NK-92 treated with Interleukin-12 subunit alpha and Interleukin-12 subunit beta, amount 100 ng/mL, for 24 hours (cell line): ENCODE data around the gene FAM110D.

Experiments used
- DNase-seq: peaks from one replicate; lab custom pipeline; 2025; lab: John Stamatoyannopoulos, UW

The FAM110D gene

DNA sequence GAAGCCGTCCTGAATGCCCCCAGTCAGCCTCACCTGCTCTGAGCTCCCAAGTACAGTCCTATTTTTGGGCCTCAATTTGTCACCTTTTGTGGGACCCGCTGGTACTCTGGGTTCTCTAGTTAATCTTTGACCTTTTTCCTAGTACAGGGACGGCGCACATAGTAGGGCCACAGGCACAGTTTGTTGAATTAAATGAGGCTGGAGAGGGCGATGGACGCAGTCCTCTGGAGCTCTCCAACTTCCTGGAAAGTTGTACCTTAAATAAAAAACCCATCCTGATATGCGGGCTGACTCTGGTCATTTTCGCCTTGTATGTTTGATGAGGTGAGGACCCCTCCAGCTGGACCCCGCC is 4.8 kb downstream of the FAM110D start:
- DNase-seq, result no peak

DNA sequence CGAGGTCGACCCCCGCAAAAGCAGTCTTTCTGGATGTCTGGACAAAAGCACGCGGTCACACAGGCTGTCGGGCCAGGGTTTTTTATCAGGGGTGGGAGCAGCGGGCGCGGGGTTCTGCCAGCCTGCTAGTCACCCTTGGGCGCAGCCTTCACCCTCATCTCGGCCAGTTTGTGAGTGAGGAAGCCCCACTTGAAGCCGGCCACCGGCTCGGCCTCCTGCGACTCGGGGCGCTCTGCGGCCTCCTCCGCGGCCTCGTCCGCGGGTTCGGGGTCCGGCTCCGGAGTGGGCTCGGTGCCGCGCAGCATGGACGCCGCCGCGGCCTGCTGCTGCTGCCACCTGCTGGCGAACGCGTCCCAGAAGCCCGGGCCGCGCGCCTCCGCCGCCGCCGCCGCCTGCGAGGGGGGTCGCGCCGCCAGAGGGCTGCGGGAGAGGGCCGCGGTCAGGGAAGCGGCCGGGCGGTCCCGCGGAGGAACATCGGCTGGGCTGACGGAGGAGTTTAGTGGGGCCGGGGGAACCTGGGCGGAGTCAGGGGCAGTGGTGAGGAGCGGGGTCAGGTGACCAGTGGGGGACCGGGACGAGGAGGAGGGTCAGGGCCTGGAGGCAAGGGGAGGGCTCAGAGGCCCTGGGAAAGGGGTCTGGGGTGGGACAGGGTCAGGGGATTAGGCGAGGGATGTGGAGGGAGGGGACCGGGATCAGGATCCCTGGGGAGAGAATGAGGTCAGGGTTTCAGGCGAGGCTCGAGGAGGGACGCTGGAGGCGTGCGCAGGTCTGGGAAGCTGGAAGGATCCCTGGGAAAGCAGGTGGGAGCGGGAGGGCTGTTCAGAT is 5.4 kb downstream of the FAM110D start:
- no peak for DNase-seq

DNA sequence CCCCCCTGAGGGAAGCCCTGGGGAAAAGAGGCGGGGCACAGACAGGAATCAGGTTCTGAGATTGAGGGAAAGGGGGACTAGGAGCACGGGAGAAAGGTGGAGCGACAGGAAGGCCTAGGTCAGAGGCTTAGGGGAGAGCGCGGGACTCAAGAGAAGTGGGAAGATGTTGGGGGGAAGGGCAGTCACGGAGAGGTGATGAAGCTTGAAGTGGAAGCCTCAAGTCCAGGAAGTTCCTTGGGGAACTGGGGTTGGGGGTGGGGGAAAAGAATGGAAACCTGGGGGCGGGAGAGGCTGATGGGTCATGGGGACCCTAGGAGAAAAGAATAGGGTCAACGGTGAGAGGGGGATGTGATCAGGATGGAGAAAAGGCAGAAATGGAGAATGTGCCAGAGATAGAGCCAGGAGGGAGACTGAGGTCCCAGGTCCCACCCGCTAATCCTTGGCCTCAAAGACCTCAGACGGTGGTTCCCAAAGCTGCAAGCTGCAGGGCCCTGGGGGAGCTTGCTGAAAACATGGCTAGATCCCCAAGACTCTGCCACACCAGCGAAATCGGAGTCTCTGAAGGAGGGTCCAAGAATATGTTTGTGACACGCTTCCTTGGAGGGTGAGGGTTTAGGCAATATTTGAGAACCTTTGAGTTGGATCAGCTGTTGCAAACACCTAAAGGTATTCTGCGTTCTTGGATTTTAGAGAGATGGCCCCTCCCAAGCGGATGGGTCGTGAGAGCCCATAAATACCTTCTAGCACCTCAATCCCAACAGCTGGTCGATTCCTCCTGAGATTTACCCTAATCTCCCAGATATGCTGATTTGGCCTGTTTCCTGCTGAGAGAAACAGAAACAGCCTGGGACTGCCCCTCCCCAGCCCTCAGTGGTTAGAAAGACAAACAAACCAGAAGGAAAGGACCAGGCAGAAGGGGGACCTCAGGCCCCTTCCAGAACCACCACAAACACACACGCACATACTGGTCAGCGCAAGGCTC is 6.3 kb downstream of the FAM110D start:
- DNase-seq, result no peak

DNA sequence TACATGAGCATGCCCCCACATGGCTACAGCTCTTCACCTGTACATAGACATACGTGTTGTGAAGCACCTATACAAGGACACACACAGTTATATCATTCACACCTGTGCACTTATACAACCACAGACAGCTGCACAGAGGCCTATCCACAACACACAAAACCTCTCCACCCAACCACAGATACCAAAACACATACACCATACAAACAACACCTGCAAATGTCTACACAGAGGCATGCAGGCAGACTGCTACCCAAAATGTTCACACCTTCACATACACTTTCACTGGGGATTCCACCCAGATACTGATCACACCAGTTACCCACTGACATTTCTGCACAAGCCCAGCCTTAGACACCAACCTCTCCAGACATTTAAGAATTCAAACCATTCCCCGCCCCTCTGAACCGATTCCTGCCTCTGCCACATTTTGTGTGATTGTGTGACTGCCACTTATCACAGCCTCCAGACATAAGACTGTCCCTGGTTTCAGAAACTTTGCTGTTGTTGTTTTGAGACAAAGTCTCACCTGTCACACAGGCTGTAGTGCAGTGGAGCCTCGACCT is 7.9 kb downstream of the FAM110D start:
- no peak for DNase-seq

DNA sequence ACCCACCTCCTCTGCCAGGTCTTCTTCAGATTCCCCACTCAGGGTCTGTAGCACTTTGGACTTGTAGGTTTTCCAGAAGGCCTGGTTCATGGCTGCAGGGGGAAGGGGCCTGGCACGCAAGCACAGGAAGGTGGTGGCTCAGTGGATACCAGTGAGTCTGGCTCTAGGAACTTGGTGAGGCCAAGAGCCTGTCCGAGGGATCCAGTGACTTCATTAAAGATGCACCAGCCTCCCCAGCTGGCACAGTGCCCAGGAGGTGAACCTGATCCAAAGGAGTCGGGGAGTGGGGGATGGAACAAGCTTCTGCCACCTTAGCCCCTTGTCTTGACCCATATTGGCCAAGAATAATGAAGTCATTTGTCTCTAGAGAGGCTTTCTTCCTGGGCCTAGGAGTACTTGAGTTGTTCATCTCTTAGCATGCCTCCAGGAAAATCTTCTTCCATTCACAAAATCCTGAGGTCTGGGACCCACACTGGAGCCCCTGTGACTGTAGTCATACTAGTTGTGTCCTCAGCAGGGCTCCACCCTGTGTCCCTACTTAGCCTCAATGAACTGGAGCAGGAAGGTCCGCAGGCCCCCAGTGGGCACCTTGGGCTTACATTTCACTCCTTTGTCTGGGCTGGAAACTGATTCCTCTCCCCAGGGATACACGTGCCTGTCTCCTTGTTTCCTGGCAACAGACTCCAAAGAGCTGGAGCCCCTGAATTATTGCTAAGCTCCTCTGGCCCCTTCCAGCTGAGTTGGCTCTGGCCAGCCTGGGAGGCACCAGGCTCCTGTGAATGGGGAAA is 9.7 kb downstream of the FAM110D start, which contains the start of gene C1orf232:
TSS of gene C1orf232 (minus strand) at position 554 of the 788 bp plus-strand sequence. CDS start at position 90, 464 bp downstream.
- DNase-seq, result no peak

DNA sequence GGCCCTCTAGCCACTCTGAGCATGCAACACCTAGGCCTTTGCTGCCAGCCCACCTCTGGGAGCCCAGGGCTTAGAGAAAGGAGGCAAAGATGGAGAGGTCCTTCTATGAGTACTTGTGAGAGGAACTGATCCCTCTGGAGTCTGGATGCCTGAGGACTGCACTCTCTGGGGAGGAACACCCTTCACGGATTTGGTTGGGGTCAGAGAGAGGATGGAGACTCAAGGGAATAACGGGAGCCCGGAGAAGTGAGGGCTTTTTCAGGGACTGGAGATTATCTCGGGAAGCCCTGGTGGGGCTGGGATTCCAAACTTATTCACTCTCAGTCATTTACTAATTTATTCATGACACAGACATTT is 10.3 kb downstream of the FAM110D start:
- DNase-seq, result no peak

DNA sequence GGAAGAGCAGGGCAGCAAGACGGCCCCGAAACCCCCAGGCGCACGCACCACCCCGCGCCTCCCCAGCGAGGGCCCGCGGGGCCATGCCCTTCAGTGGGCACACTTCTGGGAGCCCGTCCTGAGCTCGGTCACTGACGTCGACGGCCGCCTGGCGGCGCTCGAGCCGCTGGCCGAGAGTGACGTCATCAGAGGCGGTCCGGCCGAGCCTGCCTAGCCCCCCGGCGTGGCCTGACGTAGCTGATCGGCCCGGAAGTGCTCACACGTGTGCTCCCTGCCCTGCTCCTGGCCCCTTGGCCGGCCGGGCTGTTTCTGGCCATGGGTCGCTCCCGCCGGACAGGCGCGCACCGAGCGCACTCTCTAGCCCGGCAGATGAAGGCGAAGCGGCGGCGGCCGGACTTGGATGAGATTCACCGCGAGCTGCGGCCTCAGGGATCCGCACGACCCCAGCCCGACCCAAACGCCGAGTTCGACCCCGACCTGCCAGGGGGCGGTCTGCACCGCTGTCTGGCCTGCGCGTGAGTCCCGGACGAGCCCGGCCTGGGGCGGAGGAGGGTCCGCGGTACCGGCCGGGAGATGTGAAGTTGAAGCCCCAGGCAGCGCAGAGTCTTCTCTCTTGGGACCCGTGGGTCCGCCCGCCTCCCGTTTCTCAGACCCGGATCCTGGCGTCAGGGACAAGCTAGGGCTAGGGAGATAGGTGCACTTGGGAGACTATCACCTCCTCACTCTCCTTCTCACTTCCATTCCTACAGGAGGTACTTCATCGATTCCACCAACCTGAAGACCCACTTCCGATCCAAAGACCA is 11.0 kb downstream of the FAM110D start, which contains the start of gene ZNF593:
TSS of gene ZNF593 (plus strand) at position 240 of the 803 bp plus-strand sequence. CDS start at position 316, 76 bp downstream.
- peak; percentile 83 for DNase-seq

DNA sequence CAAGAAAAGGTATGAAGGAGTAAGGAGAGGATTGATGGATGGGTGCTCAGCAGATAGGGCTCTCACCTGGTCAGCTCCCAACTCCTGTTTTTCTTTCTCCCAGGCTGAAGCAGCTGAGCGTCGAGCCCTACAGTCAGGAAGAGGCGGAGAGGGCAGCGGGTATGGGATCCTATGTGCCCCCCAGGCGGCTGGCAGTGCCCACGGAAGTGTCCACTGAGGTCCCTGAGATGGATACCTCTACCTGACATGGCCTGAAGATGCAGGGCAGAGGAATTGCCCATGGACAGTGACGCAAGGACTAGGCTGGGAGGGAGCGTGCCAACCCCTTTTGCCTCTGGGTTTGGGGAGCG is 11.6 kb downstream of the FAM110D start:
- DNase-seq, result no peak

DNA sequence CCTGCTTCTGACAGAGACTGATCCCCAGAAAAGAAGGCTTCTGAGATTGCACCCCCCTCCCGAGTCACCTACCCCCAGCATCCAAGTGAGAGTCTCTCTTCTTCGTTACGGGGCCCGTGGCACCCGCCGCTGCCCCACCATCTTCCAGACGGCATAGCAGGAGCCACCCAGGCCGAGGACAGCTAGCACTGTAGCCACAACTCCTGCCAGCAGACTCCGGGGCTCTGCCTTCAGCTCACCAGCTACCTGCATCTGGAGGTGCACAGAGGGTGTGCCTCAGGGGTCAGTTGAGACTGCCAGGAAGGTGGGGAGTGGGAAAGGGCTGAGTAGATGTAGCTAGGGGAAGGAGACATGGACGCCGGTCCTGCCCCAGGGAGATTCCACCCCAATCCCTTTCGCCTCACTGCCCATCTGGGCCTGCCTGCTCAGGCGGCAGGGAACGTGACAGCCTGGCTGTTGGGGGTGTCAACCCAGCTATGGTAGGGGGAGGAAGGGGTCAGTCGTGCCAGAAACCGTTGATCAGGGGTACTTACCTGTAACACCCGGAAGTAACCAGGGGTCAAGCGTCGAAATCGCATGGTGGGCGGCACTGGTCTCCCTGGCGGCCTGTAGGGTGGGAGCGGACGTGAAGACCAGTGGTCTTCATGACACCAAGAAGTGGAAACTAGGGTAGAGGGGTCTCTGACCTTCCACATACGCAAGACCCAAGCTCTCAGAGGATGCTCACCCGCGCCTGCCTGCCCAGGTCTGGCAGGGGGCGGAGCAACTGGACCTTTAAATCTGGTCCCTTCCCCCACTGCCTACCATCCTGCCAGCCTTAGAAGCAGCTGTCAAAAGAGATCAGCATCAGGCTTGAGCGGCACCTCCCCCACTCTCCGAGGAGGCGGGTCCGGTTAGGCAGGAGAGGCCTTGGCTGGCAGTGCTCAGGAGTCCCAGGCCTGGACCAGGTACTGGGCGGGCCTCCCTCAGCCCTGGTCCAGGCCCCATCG is 12.5 kb downstream of the FAM110D start, which contains the start of gene ZNF593OS:
TSS of gene ZNF593OS (minus strand) at position 749 of the 989 bp plus-strand sequence. CDS start at position 578, 171 bp downstream.
- DNase-seq, result no peak

DNA sequence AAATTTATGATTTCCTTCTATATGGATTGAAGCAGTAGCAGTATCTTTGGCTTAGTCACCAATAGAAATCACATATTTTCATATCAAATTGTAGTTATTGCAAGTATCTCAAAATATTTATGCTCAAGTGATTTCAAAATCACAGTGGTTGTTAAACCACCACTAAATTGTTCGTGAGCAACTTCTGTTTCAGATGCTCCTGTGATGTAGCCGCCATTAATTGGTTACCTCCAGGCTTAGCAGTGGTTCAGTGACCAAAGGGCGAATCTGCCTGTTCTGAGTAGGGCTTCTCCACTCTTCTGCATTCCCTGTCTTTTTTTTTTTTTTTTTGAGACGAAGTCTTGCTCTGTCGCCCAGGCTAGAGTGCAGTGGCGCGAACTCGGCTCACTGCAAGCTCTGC is 16.5 kb downstream of the FAM110D start:
- DNase-seq, result no peak

DNA sequence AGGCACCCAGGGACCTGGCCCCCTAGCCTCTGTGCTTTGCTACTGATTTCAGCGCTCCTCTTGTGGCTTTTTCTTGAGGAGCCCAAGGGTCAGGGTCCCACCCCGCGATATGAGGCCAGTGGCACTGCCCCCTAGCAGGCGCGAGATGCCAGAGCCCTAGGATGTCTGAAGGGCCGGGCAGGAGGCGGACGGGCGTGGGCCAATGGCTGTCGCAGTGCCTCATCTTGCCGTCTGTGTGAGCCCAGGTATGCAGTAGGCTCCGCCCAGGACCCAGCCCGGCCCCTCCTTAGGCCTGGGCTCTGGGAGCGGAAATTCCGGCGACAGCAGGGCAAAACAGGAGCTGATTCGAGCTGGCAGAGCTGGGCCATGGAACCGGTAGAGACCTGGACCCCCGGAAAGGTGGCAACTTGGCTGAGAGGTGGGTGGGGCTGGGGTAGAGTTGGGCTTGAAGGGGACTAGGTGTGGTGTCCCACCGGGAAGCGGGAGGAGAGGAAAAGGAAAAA is 18.4 kb downstream of the FAM110D start, which contains the start of gene CNKSR1:
TSS of gene CNKSR1 (plus strand) at position 310 of the 503 bp plus-strand sequence. CDS start at position 367, 57 bp downstream.
- DNase-seq, result no peak

DNA sequence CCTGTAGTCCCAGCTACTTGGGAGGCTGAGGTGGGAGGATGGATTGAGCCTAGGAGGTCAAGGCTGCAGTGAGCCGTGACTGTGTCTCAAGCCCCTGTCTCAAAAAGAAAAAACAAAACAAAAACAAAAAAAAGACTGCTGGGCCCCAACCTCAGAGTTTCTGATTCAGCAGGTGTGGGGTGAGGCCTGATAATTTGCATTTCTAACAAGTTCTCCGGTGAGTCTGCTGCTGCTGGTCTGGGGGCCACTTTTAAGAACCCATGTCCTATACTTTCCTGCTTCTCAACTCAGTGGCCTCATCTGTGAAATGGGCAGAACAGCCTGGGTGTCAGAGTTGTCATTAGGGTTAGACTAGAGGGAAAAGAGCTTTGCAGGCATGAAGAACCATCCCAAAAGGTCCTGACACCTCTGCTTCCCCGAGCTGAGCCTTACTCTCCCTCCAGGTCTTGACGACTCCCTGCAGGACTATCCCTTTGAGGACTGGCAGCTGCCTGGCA is 21.2 kb downstream of the FAM110D start:
- no peak for DNase-seq

DNA sequence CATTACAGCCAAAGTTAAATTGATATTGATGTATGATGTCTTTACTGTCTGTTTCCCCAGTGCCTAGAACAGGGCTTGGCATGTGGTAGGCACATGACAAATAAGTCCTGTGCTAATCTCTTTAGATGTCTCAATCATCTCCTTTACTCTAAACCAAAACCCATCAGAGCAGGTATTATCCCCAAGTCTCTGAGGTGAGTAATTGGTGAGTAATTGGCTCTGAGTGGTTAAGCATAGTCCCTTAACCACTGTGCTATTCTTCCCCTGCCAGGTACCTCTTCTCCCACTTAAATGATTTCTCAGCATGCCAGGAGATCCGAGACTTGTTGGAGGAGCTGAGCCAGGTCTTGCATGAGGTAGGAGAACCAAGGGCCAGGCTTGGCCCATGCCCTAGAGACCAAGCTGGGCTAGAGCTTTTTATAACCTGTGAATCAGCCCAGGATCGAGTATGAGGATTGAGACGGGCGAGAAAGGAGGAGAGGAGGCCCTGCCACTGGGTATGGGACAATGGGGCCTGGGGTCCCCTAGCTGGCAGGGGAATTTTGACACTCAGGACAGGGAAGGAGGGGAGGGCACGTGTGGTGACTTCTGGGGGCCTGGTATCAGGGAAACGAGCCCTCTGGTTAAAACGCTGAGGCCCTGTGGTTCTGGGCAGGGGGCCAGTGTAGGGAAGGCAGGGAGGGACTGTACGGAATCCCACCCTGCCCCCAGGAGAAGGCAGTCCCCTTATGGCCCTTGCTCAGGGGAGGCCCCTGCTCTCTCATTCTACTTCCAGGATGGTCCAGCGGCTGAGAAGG is 22.9 kb downstream of the FAM110D start:
- DNase-seq, result no peak

DNA sequence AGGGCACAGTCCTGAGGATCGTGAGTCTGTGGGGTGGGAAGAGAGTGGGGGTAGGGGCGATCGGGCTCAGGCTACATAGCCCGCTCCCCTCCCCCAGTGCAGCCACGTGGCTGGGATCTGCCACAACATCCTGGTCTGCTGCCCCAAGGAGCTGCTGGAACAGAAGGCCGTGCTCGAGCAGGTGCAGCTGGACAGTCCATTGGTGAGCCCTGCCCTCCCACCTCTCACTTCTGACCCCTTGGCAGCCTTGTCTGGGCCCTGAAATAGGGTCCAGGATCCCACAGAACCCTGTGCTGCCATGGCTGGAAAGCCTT is 23.5 kb downstream of the FAM110D start:
- no peak for DNase-seq

DNA sequence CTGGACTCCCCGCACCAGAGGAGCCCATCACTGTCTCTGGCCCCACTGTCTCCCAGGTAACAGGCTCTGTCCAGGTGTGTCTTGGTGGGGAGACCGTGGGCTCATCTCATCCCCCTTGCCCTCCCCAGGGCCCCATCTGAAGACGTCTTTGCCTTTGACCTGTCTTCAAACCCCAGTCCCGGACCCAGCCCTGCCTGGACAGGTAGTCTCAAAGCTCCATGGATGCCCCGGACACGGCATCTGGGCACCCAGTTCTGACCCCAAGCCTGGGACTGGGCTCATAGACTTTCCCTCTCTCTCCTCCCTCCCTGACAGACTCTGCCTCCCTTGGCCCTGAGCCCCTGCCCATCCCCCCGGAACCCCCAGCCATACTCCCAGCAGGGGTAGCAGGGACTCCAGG is 25.2 kb downstream of the FAM110D start:
- DNase-seq, result no peak

DNA sequence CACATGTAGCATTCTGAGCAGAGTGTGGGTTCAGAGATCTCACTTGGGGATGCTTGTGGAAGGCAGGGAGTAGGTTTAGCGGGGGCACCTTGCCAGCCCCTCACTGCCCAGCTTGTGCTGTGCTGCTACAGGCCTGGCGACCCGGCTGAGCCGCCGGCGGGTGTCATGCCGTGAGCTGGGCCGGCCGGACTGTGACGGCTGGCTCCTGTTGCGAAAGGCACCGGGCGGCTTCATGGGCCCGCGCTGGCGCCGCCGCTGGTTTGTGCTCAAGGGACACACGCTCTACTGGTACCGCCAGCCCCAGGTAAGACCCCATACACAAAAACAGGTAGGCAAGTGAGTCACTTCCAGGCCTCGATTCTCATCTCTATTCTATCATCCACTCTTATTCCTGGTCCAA is 26.0 kb downstream of the FAM110D start:
- DNase-seq, result no peak

DNA sequence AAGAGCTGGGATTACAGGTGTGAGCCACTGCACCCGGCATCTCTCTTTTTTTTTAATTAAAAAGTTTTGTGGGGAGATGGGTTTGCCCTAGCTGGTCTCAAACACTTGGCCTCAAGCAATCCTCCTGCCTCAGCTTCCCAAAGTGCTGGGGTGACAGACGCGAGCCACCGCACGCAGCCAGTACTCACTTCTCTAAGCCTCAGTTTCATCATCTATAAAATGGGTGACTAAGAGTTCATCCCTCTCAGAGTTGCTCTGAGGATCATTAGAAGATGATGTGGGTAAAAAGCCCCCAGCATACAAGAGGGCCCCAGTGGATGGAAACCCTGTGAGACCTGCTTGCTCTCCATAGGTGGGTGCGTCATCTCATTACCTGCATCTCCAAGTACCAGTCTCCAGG is 29.0 kb downstream of the FAM110D start:
- no peak for DNase-seq

DNA sequence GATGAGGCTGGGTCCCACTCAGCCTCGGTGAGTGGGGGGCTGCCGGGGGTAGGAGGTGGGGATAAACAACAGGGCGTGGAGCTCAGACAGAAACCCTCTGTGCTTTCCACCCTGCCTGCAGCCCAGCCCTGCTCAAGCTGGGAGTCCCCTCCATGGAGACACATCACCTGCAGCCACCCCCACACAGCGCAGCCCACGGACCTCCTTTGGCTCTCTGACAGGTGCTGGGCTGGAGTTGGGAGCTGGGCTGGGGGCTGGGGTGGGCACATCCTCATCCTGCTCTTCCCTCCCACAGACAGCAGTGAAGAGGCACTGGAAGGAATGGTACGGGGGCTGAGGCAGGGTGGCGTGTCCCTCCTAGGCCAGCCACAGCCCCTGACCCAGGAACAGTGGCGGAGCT is 29.6 kb downstream of the FAM110D start:
- no peak for DNase-seq
